ENCODE data around the gene GMPPA.

DNA sequence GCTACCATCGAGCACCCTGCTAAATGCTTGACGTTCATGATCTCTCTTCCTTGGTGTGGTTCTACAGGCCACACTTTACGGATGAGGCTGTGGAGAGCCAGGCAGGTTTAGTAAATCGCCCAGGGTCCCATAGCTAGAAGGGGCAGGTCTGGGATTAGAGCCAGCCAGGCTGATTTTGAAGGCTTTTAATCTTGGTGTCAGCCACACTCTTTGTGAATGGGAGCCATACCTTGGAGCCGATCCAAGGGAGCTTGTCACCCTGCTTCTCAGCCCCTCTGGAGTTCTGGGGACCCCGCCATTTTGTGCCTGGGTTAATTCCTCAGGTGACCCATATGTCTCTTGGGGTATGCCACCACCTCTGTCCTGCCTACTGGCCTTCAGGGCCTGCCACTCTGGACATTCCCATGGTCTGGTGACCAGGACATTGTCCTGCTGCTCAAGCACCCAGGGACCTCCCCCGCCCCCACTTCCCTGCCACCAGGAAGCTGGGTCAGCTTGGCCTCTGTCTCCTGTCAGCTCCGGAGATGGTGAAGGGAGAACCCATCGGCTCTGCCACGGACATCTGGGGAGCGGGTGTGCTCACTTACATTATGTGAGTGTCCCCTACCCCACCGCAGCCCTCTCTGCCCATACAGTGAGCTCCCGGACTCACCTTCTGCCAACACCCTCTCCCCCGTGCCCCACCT lies 7.3 kb upstream of the GMPPA start:
- TF ChIP-seq ZNF274 (IDR thresholded peaks at IDR 0.05; ENCODE audit: borderline replicate concordance, low read depth, low read length) (no peak), CREB1 (IDR thresholded peaks at IDR 0.05) (no peak), CREB1 (CRISPR knock-in tag; IDR thresholded peaks at IDR 0.05) (no peak), ZSCAN29 (IDR thresholded peaks at IDR 0.05) (no peak), ADNP (tag; IDR thresholded peaks at IDR 0.05) (no peak), CBX2 (IDR thresholded peaks at IDR 0.05; ENCODE audit: insufficient read depth, low read length, poor library complexity, severe bottlenecking) (no peak), SOX6 (IDR thresholded peaks at IDR 0.05) (no peak), SMARCE1 (IDR thresholded peaks at IDR 0.05) (no peak), EP300 (IDR thresholded peaks at IDR 0.05; ENCODE audit: low read length) (no peak), NFIC (IDR thresholded peaks at IDR 0.05) (no peak), POLR2AphosphoS5 (IDR thresholded peaks at IDR 0.05; ENCODE audit: control insufficient read depth, insufficient read depth, low read depth, low read length) (no peak)
- TF ChIP-seq, protein P1, sequence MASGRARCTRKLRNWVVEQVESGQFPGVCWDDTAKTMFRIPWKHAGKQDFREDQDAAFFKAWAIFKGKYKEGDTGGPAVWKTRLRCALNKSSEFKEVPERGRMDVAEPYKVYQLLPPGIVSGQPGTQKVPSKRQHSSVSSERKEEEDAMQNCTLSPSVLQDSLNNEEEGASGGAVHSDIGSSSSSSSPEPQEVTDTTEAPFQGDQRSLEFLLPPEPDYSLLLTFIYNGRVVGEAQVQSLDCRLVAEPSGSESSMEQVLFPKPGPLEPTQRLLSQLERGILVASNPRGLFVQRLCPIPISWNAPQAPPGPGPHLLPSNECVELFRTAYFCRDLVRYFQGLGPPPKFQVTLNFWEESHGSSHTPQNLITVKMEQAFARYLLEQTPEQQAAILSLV (tag; IDR thresholded peaks at IDR 0.05) = no peak
- TF ChIP-seq, protein P2, sequence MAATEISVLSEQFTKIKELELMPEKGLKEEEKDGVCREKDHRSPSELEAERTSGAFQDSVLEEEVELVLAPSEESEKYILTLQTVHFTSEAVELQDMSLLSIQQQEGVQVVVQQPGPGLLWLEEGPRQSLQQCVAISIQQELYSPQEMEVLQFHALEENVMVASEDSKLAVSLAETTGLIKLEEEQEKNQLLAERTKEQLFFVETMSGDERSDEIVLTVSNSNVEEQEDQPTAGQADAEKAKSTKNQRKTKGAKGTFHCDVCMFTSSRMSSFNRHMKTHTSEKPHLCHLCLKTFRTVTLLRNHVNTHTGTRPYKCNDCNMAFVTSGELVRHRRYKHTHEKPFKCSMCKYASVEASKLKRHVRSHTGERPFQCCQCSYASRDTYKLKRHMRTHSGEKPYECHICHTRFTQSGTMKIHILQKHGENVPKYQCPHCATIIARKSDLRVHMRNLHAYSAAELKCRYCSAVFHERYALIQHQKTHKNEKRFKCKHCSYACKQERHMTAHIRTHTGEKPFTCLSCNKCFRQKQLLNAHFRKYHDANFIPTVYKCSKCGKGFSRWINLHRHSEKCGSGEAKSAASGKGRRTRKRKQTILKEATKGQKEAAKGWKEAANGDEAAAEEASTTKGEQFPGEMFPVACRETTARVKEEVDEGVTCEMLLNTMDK (IDR thresholded peaks at IDR 0.05; ENCODE audit: borderline replicate concordance, insufficient read depth, low read depth, low read length, poor library complexity, severe bottlenecking) = no peak
- TF ChIP-seq, protein P3, sequence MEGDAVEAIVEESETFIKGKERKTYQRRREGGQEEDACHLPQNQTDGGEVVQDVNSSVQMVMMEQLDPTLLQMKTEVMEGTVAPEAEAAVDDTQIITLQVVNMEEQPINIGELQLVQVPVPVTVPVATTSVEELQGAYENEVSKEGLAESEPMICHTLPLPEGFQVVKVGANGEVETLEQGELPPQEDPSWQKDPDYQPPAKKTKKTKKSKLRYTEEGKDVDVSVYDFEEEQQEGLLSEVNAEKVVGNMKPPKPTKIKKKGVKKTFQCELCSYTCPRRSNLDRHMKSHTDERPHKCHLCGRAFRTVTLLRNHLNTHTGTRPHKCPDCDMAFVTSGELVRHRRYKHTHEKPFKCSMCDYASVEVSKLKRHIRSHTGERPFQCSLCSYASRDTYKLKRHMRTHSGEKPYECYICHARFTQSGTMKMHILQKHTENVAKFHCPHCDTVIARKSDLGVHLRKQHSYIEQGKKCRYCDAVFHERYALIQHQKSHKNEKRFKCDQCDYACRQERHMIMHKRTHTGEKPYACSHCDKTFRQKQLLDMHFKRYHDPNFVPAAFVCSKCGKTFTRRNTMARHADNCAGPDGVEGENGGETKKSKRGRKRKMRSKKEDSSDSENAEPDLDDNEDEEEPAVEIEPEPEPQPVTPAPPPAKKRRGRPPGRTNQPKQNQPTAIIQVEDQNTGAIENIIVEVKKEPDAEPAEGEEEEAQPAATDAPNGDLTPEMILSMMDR (IDR thresholded peaks at IDR 0.05 in 2 of 3, conservative IDR thresholded peaks at IDR 0.05 in 1 of 3; ENCODE audit: insufficient read depth in 2 of 3, low read depth in 1 of 3, low read length in 3 of 3) = no peak

Measured in K562 (cell line).